Esophagus muscularis mucosa (tissue), 4 donors: Measurements from ENCODE around the gene ADCY9.

Experiments
- EP300 ChIP-seq: sonication (generic); formaldehyde crosslinking; IDR thresholded peaks from one replicate; pipeline ENCODE4 v1.6.1; 2017; ENCODE audit warnings: antibody characterized with exemption
- POLR2A ChIP-seq: fragments of 450-650 bp; IDR thresholded peaks from one replicate; pipeline ENCODE4 v1.6.1; 2017; ENCODE audit warnings: antibody characterized with exemption, moderate library complexity, mild to moderate bottlenecking, low read depth
- POLR2AphosphoS5 ChIP-seq, 2 donors: sonication (generic); formaldehyde crosslinking; IDR thresholded peaks; one replicate each; pipeline ENCODE4 v1.6.1; 2017; ENCODE audit warnings: antibody characterized with exemption in 2 of 2
- TF ChIP-seq, protein P1 (sequence below), 3 experiments: fragments of 200-600 bp in 2 of 3; fragments of 450-650 bp in 1 of 3; sonication (generic) in 2 of 3; IDR thresholded peaks; one replicate each; pipeline ENCODE4 v1.5.1; 2017 to 2019; ENCODE audit warnings: antibody characterized with exemption in 3 of 3, mild to moderate bottlenecking in 2 of 3, moderate library complexity in 1 of 3

DNA sequence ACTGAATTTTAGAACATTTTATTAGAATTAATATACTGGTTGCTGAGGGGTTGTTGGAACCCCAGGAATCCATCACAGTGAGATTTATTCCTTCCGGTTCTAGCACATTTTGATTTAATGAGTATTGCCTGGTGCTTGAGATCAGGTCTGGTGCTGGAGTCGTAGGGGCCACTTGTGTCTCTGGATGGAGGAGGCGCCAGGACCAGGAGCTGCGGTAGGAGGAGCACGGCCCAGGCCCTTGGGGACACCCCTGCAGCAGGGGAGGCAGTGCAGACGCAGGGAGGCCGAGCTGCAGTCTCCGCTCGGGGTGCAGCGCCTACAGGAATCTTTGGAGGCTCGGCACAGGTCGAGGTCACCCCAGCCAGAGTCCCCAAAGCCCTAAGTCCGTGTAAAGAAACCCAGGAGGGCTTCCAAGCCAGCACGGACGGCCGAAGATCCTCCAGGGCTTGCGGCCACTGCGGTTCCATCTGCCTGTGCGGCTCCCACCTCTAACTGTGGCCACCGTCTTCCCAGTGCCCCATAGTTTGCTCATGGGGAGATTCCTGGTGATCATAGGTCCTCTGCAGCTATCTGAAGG is 169.6 kb downstream of the ADCY9 start:
- TF ChIP-seq EP300 (no peak), POLR2A (no peak), POLR2AphosphoS5 (IDR thresholded peaks at IDR 0.05) (no peak)
- TF ChIP-seq, protein P1, sequence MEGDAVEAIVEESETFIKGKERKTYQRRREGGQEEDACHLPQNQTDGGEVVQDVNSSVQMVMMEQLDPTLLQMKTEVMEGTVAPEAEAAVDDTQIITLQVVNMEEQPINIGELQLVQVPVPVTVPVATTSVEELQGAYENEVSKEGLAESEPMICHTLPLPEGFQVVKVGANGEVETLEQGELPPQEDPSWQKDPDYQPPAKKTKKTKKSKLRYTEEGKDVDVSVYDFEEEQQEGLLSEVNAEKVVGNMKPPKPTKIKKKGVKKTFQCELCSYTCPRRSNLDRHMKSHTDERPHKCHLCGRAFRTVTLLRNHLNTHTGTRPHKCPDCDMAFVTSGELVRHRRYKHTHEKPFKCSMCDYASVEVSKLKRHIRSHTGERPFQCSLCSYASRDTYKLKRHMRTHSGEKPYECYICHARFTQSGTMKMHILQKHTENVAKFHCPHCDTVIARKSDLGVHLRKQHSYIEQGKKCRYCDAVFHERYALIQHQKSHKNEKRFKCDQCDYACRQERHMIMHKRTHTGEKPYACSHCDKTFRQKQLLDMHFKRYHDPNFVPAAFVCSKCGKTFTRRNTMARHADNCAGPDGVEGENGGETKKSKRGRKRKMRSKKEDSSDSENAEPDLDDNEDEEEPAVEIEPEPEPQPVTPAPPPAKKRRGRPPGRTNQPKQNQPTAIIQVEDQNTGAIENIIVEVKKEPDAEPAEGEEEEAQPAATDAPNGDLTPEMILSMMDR (IDR thresholded peaks at IDR 0.05): no peak
